Inflammatory macrophage treated with lipopolysaccharide for 4 hours (primary cell): ENCODE measurements around the gene NVL.
"Not testable (repeated sequence)": the region's sequence is repeated elsewhere in the genome, so short reads cannot be mapped to it uniquely, and the experiment has no call there.

Experiments used
- DNase-seq: peaks from one replicate; pipeline ENCODE4 v3.0.0-alpha.2; 2020

The NVL gene

DNA sequence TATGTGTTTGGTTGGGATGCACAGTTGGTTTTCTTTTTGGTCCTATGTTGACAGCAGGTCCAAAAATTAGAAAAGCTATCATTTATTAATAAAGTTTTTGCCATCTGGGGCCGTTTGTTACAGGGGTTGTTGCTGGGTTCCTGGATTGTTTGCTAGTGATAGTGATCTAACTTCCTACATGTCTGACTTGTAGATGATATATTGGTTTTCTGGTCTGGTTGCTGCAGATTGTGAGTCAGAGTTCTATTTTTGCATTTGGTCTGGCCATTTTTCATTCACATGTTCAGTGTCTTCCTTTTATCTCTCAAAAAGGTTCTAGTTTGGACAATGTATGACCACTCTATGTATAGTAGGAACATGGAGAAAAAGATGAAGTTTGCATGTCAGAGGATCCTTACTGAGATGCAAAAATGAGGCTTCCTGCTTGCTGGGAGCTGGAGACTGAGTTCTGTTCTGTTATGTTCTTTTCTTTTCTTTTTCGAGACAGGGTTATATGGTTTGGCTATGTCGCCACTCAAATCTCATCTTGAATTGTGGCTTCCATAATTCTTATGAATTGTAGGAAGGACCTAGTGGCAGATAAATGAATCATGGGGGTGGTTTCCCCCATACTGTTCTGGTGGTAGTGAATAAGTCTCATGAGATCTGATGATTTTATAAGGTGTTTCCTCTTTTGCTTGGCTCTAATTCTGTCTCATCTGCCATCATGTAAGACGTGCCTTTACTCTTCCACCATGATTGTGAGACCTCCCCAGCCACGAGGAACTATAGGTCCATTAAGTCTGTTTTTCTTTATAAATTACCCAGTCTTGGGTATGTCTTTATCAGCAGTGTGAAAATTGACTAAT is 4.2 kb upstream of the NVL start:
- peak; percentile 83 for DNase-seq

DNA sequence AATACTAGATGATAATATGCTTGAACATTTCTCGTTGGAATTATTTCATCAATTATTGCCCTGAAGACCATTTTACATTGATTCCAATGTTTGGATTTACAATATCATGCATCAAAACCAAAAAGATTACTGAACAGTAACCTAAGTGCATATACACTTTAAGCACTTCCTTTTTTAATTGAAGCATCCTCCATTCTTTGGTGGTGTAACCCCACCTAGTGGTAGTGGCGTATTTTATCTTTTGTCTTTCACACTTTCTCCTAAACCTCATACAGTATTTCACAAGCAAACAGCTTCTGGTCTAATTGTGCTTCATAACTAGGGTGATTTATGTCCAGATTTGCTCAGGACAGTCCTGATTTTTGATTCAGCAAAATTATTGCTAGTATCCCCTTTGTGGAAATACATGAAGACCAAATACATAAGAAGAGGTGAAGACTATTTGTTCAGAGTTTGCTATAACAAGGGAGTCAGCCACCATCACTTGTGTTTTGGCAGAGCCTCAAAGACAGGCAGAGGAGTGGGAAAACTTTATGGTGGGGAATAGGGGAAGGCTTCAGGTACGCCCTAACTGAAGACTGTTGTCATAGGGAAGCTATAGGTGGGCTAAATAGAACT is 3.4 kb upstream of the NVL start:
- DNase-seq = peak; percentile 85

DNA sequence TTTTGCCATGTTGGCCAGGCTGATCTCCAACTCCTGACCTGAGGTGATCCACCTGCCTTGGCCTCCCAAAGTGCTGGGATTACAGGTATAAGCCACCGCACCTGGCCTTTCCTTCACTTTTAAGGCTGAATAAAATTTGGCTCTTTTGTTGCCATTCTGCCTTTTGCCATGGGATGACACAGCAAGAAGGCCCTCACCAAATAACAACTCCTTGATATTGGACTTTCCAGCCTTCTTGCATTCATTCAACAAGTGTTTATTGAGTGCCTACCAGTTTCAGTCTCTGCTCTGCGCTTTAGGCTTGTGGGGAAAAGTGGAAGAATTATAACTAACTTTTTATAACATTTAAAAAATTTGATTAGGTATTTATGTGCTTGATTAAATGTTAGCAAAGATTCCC is 1.9 kb upstream of the NVL start:
- DNase-seq = no peak

DNA sequence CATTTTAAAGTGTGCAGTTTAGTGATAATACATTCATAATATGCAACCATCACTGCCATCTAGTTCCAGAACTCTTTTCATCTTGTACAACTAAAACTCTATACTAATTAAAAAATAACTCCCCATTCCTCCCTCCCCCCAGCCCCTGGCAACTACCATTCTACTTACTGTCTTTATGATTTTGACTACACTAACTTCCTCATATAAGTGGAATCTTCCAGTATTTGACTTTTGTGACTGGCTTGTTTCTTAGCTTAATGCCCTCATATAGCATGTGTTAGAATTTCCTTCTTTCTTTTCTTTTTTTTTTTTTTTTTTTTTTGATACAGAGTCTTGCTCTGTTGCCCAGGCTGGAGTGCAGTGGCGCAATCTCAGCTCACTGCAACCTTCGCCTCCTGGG is 1.4 kb upstream of the NVL start:
- no peak for DNase-seq

DNA sequence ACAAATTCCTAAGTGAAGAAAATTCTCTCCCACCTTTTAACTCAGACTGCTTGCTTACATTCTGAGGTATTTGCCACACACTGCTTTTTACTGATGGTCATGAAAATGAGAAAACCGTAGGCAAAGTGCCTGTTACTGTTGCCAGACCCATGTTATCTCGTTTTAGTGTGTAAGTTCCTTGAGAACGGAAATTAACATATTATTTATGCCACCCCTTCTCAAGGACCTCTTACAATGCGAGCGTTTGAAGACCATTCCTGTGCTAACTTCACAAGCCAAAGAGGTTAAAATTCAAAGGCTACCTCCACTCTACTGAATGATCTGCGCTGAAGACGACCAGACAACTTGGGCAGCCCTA is 509 bp downstream of the NVL start:
- no peak for DNase-seq

DNA sequence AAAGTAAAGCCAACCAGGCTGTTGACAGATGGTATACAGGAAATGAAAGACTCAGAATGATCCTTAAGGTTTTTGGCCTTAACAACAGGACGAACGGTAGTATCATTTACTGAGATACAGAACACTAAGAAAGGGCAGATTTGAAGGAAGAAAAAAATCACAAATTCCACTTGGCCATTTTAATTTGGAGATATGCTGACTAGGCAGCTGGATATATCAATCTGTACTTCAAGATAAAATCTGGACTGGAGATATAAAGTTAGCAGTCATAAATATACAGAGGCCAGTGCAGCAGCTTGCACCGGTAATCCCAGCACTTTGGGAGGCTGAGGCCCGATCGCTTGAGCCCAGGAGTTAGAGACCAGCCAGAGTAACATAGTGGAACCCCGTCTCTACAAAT is 1.3 kb downstream of the NVL start:
- DNase-seq = no peak

DNA sequence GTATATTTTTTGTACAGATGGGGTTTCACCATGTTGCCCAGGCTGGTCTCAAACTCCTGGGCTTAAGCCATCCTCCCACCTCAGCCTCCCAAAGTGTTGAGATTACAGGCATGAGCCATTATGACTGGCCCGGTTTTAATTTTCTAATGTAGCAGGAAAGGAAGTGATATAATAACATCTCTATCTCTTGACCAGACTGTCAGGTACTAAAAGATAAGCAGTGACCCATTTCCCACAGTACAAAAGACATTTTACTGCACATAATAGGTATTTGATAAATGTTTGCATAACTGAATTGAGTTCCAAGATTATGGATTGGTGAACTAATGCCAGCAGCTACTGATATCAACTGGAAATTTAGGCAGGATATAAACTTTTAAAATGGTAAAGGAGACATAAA is 4.0 kb downstream of the NVL start:
- no peak for DNase-seq

DNA sequence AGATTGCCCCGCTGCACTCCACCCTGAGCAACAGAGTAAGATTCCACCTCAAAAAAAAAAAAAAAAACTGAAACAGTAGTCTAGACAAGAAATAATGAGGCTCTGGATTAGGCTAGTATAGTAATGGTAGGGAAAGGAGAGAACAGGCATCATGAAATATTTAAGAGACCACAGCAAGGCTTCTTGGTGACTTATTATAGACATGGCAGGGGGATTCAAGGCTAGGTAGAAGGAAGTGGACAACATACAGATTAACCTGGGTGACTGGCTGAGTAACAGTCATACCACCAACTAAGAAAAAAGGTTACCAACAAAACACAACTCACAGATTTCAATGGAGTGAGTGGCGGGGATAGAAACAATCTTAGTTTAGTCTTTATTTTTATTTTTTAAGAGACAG is 8.3 kb downstream of the NVL start:
- DNase-seq = no peak

DNA sequence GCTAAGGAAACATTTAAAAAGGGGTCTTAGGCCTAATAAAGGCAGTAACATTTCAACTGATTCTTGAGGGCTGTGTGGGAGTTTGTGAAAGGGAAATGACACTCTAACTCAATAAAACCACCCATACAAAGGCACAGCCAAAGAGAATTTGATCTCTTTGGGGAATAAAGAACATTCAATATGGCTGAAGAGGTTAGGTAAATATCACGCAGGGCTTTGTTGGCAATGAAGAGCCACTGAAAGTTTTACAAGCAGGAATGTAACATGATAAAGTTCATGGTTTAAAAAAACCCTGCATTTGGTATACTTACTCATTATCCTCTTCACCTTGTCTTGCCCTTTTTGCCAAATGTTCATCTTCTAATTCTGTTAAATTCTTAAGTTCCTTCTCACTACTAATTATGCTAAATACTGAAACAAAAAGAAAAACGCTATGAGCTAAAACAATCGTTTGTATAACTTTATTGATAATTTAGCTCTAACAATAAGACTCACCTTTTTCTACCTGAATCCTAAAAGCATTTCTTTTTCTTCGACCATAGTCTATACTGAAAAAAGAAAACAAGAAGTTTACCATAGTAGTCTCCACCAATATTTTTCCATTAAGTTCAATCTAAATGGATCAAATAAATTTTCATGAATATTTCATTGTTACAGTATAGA is 12.5 kb downstream of the NVL start:
- no peak for DNase-seq

DNA sequence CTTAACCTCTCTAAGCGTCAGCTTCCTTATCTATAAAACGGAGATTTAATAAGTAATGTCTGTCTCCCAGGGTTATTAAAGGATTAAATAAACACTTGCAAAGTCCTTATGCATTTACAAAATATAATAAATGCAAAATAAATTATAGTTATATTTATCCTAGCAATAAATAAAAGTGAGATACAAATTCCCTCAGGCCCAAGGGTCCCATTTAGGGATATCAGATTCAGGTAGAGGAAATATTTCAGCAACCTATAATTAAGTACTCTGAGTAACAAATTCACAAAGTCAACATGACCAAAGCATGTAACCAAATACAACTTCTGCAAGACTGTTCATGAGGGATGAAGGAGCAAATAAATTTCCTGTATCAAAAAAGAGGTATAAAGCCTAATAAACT is 17.9 kb downstream of the NVL start:
- no peak for DNase-seq

DNA sequence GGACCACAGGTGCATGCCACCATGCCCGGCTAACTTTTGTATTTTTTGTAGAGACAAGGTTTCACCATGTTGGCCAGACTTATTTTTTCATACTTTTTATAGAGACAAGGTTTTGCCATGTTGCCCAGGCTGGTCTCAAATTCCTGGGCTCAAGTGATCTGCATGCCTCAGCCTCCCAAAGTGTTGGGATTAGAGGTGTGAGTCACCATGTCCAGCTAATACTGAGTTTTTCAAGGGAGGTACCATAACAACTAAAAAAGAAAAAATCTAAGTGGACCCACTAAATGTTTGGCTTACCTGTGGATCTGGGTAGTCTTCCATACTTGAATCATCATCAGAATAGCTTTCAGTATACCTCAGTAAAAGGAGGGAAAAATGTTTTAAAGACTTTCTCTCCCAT is 18.5 kb downstream of the NVL start:
- not testable (repeated sequence) for DNase-seq

DNA sequence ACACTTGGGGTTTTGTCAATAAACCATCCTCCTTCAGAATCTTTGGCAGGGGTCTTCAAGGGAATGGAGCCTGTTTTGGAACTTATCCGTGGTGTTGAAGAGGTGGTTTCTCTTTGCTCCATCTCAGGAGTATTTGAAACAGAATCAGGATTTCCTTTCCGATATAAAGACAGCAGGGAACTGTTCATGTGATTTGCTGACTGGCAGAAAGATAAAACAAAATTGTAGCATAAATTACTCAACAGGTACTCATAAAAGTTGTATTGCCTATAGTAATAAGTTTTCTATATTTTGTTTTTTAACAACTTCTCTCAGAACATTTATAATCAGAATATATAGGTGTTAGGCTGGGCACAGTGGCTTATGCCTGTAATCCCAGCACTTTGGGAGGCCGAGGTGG is 21.9 kb downstream of the NVL start:
- DNase-seq = no peak

DNA sequence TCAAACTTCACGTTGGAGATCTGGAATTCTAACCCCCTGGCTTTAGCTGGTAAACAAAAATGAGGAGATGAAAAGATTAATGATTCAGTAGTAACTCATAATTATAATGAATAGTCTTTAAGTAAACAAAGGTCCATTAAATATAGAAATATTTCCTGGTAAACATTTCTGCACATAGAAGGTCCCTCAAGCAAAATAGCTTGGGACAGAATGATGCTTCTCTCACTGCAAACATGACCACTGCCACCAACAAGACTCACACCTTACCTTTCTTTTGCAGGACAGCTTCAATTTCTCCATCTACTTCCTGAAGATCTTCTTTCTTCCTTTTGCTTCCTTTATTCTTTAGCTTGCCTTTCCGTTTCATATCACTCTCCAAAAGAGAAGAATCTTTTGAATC is 25.2 kb downstream of the NVL start:
- DNase-seq = no peak

DNA sequence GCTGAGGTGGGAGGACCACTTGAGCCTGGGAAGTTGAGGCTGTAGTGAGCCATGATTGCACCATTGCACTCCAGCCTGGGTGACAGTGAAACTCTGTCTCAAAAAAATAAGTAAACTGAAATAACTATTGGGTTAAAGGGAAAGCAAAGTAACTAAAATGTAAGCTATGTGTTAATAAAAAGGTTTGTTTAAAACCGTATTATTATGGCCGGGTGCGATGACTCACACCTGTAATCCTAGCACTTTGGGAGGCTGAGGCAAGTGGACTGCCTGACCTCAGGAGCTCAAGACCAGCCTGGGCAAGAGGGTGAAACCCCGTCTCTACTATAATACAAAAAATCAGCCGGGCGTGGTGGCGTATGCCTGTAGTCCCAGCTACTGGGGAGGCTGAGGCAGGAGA is 27.0 kb downstream of the NVL start:
- DNase-seq = no peak

DNA sequence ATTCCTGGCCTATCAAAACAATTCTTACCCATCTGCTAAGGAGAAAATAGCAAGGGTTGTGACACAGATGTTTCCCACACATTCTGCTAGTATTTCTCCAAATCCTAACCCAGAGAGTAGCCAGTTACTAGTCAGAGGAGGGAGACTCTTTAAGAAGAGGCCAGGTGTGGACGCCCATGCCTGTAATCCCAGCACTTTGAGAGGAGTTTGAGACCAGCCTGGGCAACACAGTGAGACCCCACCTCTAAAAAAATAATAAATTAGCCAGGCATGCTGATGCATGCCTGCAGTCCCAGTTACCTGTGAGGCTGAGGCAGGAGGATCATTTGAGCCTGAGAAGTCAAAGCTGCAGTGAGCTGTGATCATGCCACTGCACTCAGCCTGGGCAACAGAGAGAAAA is 28.6 kb downstream of the NVL start:
- DNase-seq = no peak

DNA sequence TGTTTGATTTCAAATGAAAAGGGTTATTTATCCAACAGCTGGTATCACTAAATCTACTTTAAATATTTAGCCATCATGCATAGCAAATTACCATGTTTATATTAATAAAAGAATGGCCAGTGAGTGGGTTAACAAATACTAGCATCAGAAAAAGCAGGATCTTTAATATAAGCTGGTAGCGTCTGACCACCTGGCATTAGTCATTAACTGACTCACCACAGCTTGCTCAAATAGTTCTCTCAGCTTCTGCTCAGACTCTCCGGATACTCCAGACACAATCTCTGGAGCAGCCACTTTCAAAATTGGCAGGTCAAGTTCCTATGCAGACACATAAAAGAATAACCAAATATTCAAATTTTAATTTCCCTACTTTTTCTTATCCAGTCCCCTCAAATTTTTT is 29.6 kb downstream of the NVL start:
- no peak for DNase-seq

DNA sequence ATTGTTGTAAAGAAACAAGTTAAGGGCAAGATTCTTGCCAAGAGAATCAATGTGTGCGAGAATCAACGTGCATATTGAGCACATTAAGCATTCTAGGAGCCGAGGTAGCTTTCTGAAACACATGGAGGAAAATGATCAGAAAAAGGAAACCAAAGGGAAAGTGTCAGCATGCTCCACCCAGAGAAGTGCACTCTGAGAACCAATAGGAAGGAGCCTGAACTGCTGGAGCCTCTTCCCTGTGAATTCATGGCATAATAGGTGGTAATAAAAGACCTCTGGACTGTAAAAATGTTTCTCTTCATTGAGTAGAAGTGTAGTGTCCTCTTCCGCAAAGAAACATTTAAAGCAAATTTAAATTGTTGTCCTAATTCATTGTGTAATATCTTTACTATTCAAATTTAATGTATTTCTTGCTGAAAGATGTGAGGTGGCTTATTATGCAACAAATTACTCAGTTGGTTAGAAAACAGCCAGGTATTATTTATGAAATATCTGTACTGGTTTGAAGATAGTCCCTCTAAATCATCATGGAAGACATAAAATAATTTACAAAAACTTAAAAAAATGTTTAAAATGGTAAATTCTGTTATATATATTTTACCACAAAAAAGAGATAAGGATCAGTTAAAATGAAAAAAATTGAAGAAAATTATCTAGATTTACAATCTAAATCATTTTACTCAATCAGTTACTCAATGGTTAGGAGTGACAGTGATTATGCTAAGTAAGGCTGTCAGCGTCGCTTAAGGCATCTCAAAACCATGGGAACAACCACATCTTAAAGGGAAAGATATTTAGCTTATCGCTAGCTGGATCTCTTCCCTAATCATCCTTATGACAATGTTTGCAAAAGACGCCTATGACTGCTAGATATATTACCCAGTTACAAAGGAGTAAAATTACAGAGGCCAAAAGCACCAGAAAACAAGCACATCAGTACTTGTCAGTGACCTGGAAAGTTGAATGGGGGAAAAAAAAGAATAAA is 31.3 kb downstream of the NVL start:
- DNase-seq = no peak

DNA sequence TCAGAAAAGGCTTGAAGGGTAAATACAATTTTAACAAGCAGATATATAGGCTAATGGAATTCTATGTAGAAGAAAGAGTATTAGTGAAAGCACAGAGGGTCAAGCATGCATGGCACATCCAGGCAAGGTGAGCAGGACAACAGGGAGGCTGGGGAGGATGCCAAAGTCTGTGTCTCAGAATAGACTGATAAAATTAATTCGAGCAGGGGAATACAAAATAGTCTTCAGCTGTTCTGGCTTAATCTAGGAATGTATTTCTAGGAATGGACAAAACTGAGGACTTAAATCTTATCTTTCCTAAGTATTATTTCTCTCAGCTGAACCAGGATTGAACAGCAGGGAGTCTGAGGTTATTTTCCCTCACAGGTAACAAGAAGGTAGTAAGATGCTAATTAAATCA is 35.2 kb downstream of the NVL start:
- DNase-seq = no peak

DNA sequence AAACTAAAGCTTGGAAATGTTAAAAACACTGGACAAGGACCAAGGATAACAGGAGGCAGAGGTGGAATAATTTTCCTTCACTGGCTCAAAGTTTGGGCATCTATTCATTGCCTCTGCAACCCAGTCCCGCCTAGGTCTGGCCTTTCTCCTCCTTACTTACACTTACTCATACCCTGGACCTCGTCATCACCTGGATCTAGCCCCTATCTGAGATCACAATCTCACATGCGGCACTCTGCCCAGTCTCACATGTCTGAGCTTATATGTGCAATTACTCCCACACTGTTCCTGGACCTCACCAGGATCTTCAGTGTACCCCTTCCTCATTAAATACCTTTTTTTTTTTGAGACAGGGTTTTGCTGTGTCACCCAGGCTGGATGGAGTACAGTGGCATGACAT is 37.6 kb downstream of the NVL start:
- DNase-seq = no peak

DNA sequence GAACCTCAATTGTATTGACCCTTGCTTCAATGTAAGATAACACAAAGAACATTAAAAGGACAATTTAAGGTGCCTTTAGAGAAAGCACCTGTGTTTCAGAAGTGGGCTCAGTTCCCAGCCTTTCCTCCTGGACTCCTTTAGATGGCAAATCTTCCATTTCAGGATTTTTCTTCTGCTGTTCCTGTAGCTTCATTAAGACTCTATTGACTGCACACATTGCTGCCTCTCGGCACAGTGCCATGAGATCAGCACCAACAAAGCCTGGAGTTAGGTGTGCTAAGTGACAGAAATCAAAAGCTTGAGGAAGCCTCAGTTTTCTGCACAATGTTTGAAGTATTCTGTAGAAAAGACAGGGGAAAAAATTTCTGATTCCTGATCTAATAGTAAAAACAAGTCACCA is 40.6 kb downstream of the NVL start:
- no peak for DNase-seq

DNA sequence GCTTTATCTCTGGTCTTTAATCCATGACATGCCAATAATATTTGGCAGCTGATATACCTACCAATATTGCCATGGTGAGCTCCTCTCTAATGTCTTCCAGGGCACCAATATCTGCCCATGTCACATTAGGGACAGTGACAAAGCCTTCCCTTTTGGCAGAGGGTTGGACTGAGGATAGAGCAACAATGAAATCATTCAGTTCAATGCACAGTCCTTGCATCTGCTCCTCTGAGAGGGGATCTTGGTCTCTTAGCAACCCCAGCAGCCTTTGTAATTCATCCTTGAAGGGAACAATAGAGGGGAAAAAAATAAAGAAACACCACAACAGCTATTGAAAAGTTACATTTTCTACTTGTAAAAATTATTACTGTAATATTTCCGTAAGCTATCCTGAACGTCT is 42.3 kb downstream of the NVL start:
- no peak for DNase-seq

DNA sequence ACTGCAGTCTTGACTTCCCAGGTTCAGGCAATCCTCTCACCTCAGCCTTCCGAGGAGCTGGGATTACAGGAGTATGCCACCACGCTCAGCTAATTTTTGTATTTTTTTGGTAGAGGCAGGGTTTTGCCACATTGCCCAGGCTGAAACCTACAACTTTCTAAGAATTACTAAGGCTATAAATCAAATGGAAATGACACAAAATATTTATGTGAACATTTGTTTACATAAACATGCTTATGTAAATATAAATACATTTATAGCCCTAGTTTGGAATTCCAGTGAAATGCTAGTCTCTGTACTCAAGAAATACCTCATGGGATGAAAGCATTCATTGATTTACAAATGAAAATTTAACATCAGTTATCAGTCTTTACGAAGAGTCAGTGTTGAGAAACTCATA is 47.8 kb downstream of the NVL start:
- DNase-seq = no peak

DNA sequence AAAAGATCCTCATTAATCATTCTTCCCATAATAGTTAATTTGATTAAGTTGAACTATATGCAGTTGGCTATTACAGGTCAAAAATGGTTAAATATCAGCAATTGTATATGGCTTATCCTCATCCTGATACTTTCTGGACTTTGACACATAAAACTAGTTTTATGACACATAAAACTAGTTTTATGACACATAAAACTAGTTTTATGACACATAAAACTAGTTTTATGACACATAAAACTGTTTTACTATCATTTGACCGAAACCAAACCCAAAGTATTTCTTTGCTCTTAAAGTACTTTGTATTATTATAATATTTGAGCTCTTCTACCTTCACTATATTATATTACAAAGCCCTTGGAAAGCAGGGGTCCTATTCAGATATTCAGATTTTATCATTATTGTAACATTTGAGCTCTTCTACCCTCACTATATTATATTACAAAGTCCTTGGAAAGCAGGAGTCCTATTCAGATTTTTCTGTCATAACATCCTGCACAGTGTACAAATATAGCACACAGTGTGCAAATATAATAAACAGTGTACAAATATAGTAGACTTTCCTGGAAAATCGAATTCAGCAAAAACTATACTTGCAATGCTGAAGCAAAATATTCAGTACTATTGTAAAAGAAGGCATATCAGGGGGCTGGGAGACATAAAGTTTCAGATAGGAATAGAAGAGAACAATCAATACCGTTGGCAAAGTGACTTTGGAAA is 53.0 kb downstream of the NVL start:
- DNase-seq = no peak
